Measurements from ENCODE around the gene LRP1B.

- TF ChIP-seq CTCF (IDR thresholded peaks at IDR 0.05; ENCODE audit: borderline replicate concordance, extremely low read depth, low read length, poor library complexity, severe bottlenecking) (no peak), EZH2 (IDR thresholded peaks at IDR 0.05; ENCODE audit: borderline replicate concordance, low read depth, low read length, severe bottlenecking) (no peak)
These were observed 1919.9 kb downstream of the LRP1B start for GRCh38 chr2:140210963-140211362.

All from DND-41 (cell line).